Peyer's patch (tissue), 4 donors: Measurements from ENCODE around the gene CALN1. TPM values are rescaled to one million over a fixed set of nuclear protein-coding genes. Genes with fewer than 3 reads are reported as not detected.

ENCODE experiments used
- DNase-seq, 3 donors: peaks; one replicate each; pipeline ENCODE4 v3.0.0-alpha.2; 2017 to 2019
- H3K27ac ChIP-seq, 4 donors: fragments of 200-600 bp; sonication (generic); one replicate each; pipeline ENCODE4 v1.5.1; 2016 to 2019
- H3K27me3 ChIP-seq, 2 donors: fragments of 200-600 bp; sonication (generic); one replicate each; pipeline ENCODE4 v1.5.1; 2019
- H3K36me3 ChIP-seq, 3 donors: fragments of 200-600 bp; sonication (generic); one replicate each; pipeline ENCODE4 v1.5.1; 2016 to 2019
- H3K4me1 ChIP-seq, 4 donors: fragments of 200-600 bp; sonication (generic); one replicate each; pipeline ENCODE4 v1.5.1; 2016 to 2019
- H3K4me3 ChIP-seq, 4 donors: fragments of 200-600 bp; sonication (generic); 1 replicate in 3 of 4; 2 replicates in 1 of 4; pipeline ENCODE4 v1.5.1; 2016 to 2019; ENCODE audit warnings: mild to moderate bottlenecking in 1 of 4
- H3K9me3 ChIP-seq, 4 donors: fragments of 200-600 bp; sonication (generic); one replicate each; pipeline ENCODE4 v1.5.1; 2016 to 2019; ENCODE audit warnings: mild to moderate bottlenecking in 1 of 4
- POLR2A ChIP-seq, 2 donors: fragments of 450-650 bp; IDR thresholded peaks; one replicate each; pipeline ENCODE4 v1.5.1; 2017; ENCODE audit warnings: antibody characterized with exemption in 2 of 2, mild to moderate bottlenecking in 2 of 2, moderate library complexity in 2 of 2
- total RNA-seq, 4 donors: library from RNA; depleted of rRNA; stranded (reverse); fragments of >200 nt; gene quantifications; one replicate each; pipeline ENCODE4 v1.1.0, GENCODE V29; 2016
- TF ChIP-seq, protein P1 (sequence below), 6 experiments: fragments of 450-650 bp in 4 of 6; fragments of 200-600 bp in 2 of 6; sonication (generic) in 1 of 6; IDR thresholded peaks; one replicate each; pipeline ENCODE4 v1.5.1; 2017 to 2019; ENCODE audit warnings: antibody characterized with exemption in 6 of 6, mild to moderate bottlenecking in 3 of 6, moderate library complexity in 1 of 6

The CALN1 gene
- total RNA-seq, 4 donors from 2014 or later = 0.13 TPM; not detected in 3

DNA sequence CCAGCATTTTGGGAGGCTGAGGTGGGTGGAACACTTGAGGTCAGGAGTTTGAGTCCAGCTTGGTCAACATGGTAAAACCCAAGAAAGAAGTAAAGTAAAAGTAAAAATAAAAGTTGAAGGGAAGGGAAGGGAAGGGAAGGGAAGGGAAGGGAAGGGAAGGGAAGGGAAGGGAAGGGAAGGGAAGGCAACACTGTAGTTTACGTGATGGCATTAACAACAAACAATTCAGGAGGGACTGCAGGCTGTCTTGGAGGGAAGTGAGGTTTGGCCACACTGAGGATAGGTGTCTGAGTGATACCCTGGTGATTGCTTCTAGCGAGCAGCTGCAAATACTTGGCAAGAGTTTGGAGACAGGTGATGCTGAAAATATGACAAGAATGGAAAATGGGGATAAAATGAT is 298.0 kb downstream of the CALN1 start:
- H3K4me3 ChIP-seq = no peak overlapping the region
- no peaks in the 10 kb centered on the region for H3K27me3 ChIP-seq
- TF ChIP-seq, protein P1, sequence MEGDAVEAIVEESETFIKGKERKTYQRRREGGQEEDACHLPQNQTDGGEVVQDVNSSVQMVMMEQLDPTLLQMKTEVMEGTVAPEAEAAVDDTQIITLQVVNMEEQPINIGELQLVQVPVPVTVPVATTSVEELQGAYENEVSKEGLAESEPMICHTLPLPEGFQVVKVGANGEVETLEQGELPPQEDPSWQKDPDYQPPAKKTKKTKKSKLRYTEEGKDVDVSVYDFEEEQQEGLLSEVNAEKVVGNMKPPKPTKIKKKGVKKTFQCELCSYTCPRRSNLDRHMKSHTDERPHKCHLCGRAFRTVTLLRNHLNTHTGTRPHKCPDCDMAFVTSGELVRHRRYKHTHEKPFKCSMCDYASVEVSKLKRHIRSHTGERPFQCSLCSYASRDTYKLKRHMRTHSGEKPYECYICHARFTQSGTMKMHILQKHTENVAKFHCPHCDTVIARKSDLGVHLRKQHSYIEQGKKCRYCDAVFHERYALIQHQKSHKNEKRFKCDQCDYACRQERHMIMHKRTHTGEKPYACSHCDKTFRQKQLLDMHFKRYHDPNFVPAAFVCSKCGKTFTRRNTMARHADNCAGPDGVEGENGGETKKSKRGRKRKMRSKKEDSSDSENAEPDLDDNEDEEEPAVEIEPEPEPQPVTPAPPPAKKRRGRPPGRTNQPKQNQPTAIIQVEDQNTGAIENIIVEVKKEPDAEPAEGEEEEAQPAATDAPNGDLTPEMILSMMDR (IDR thresholded peaks at IDR 0.05) = no peak
- TF ChIP-seq POLR2A (IDR thresholded peaks at IDR 0.05) = no peak
- H3K27ac ChIP-seq = no peak overlapping the region
- H3K36me3 ChIP-seq = no peaks in the 10 kb centered on the region
- DNase-seq = no peak
- peaks cover 0 to 5% (median 0%) of the 10 kb centered on the region in 4 donors for H3K9me3 ChIP-seq
- no peaks in the 10 kb centered on the region for H3K4me1 ChIP-seq

DNA sequence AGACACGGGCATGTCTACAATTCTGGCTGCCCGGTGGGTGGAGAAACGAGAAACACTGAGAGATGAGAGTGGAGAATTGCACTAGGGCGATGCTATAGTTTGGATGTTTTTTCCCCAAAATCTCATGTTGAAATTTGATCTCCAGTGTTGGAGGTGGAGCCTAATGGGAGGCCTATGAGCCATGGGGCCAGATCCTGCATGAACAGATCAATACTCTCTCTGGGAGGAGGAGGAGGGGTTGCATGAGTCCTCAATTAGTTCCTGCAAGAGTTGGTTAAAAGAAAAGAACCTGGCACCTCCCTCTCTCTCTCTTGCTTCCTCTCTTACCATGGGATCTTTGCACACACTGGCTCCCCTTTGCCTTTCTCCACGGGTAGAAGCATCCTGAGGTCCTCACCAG is 299.1 kb downstream of the CALN1 start:
- Histone ChIP-seq H3K27ac (no peak overlapping the region), H3K4me1 (no peaks in the 10 kb centered on the region), H3K9me3 (peaks cover 0 to 13% (median 0%) of the 10 kb centered on the region in 4 donors), H3K4me3 (no peak overlapping the region), H3K27me3 (no peaks in the 10 kb centered on the region), H3K36me3 (no peaks in the 10 kb centered on the region)
- TF ChIP-seq, protein P1 (IDR thresholded peaks at IDR 0.05) = no peak
- no peak for TF ChIP-seq POLR2A (IDR thresholded peaks at IDR 0.05)
- no peak for DNase-seq

DNA sequence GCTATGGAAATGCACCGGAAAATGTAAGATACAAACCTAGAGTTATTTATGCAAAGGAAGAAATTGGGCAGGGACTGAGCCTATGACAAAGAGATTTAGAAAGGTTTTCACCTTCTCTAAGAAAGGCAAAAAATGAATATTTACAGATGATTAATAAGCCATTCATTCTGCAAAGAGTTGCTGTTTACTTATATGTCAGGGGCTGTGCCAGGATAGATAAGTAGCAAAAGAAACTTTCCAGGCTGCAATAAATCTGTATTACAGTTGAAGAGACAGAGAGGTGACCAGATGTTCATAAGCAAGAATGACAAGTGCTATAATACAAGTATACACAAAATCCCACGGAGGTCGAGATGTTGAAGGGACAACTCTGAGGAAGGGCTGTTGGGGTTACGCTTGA is 299.6 kb downstream of the CALN1 start:
- Histone ChIP-seq H3K9me3 (peaks cover 0 to 15% (median 0%) of the 10 kb centered on the region in 4 donors), H3K4me3 (no peak overlapping the region), H3K27me3 (no peaks in the 10 kb centered on the region), H3K36me3 (no peaks in the 10 kb centered on the region), H3K4me1 (no peaks in the 10 kb centered on the region), H3K27ac (no peak overlapping the region)
- no peak for DNase-seq
- TF ChIP-seq POLR2A (IDR thresholded peaks at IDR 0.05) = no peak
- TF ChIP-seq, protein P1 (IDR thresholded peaks at IDR 0.05) = no peak

DNA sequence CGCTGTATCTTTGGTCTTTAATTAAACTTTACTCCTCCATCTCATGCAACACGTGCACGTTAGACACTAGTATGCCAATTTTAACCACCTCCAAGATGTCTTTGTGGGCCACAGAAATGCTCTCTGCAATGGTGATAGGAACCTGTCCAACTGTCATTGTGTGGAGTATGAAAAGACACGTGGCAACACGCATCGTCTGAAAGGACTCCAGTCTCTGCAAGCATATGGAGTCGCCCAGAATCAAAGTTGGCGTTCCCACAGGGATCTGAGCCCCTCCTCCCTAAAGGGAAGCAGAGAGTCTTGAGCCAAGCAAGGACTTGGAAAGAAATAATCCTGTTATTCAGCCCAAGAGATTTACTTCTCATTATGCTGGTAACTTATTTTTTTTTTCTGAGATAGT is 301.1 kb downstream of the CALN1 start:
- Histone ChIP-seq H3K4me3 (no peak overlapping the region), H3K27ac (no peak overlapping the region), H3K9me3 (peaks cover 0 to 10% (median 0%) of the 10 kb centered on the region in 4 donors), H3K4me1 (no peaks in the 10 kb centered on the region), H3K27me3 (no peaks in the 10 kb centered on the region), H3K36me3 (no peaks in the 10 kb centered on the region)
- DNase-seq = no peak
- TF ChIP-seq POLR2A (IDR thresholded peaks at IDR 0.05) = no peak
- TF ChIP-seq, protein P1 (IDR thresholded peaks at IDR 0.05) = no peak

DNA sequence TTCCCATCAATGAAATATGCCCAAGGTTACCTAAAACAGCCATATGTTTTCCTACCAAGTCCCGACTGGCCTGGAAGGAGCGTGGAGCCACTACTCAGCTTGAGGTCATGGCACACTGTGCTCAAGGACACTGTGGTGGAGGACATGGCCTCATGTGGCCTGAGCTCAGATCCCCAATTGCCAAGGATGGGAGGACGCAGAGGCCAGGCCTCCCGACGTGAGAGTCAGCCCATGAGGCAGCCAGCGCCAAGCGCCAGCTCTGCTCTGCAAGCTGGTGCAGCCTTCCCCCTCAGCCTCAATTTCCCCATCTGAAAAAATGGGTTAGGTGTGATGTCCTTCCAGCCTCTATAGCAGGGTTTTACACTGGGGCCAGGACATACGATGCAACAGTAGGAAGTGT is 302.6 kb downstream of the CALN1 start:
- TF ChIP-seq, protein P1 (IDR thresholded peaks at IDR 0.05) = no peak
- TF ChIP-seq POLR2A (IDR thresholded peaks at IDR 0.05) = no peak
- no peaks in the 10 kb centered on the region for H3K36me3 ChIP-seq
- no peak for DNase-seq

DNA sequence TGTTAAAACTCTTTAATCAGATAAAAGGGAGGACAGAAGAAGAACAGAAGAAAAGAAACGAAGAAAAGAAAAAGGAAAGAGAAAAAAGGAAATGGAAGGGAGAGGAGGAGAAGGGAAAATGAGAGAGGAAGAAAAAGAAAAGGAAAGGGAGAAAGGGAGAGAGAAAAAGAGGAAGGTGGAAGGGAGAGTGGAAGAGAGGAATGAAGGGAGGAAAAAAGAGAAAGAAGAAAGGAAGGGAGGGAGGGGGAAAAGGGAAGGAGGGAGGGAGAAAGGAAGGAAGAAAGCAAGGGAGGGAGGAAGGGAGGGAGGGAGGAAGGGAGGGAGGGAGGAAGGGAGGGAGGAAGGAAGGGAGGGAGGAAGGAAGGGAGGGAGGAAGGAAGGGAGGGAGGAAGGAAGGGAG is 305.7 kb downstream of the CALN1 start:
- Histone ChIP-seq H3K27me3 (no peaks in the 10 kb centered on the region), H3K4me3 (no peak overlapping the region), H3K9me3 (peaks cover 0 to 10% (median 0%) of the 10 kb centered on the region in 4 donors), H3K36me3 (no peaks in the 10 kb centered on the region), H3K27ac (no peak overlapping the region), H3K4me1 (no peaks in the 10 kb centered on the region)
- no peak for DNase-seq
- TF ChIP-seq, protein P1 (IDR thresholded peaks at IDR 0.05) = no peak
- no peak for TF ChIP-seq POLR2A (IDR thresholded peaks at IDR 0.05)

More for the DNA sequence above, 302.6 kb downstream of the CALN1 start:
- Histone ChIP-seq H3K27me3 (no peaks in the 10 kb centered on the region), H3K4me1 (no peaks in the 10 kb centered on the region), H3K9me3 (peaks cover 0 to 10% (median 0%) of the 10 kb centered on the region in 4 donors), H3K4me3 (no peak overlapping the region), H3K27ac (no peak overlapping the region)
